Parathyroid adenoma (tissue), 2 donors: ENCODE results near the gene SATB1.

Source experiments
- H2AFZ ChIP-seq: fragments of 300-600 bp; sonication (generic); one replicate; pipeline ENCODE4 v1.7.0; 2017; ENCODE audit warnings: antibody characterized with exemption, mild to moderate bottlenecking
- H3K27ac ChIP-seq: fragments of 300-600 bp; sonication (generic); one replicate; pipeline ENCODE4 v1.7.0; 2017
- H3K27me3 ChIP-seq: fragments of 300-600 bp; sonication (generic); one replicate; pipeline ENCODE4 v1.7.0; 2017; ENCODE audit warnings: low read length; ENCODE audit not compliant: control insufficient read depth, insufficient read depth
- H3K36me3 ChIP-seq: fragments of 300-600 bp; sonication (generic); one replicate; pipeline ENCODE4 v1.7.0; 2017; ENCODE audit warnings: low read length; ENCODE audit not compliant: control insufficient read depth, insufficient read depth
- H3K4me1 ChIP-seq: fragments of 300-600 bp; sonication (generic); one replicate; pipeline ENCODE4 v1.7.0; 2017; ENCODE audit warnings: control low read depth
- H3K4me2 ChIP-seq: fragments of 300-600 bp; sonication (generic); one replicate; pipeline ENCODE4 v1.7.0; 2017; ENCODE audit warnings: low read length
- H3K4me3 ChIP-seq: fragments of 300-600 bp; sonication (generic); one replicate; pipeline ENCODE4 v1.7.0; 2017; ENCODE audit warnings: low read depth, low read length
- H3K79me2 ChIP-seq: fragments of 300-600 bp; sonication (generic); one replicate; pipeline ENCODE4 v1.7.0; 2017; ENCODE audit warnings: control low read depth
- H3K9ac ChIP-seq: fragments of 300-600 bp; sonication (generic); one replicate; pipeline ENCODE4 v1.7.0; 2017; ENCODE audit warnings: mild to moderate bottlenecking
- H3K9me3 ChIP-seq: fragments of 300-600 bp; sonication (generic); one replicate; pipeline ENCODE4 v1.7.0; 2017; ENCODE audit warnings: low read length; ENCODE audit not compliant: control insufficient read depth
- CTCF ChIP-seq: fragments of 300-600 bp; sonication (generic); IDR thresholded peaks from one replicate; pipeline ENCODE4 v1.7.0; 2017; ENCODE audit warnings: antibody characterized with exemption, mild to moderate bottlenecking
- donor health status: primary hyperparathyroidism.

The SATB1 gene

DNA sequence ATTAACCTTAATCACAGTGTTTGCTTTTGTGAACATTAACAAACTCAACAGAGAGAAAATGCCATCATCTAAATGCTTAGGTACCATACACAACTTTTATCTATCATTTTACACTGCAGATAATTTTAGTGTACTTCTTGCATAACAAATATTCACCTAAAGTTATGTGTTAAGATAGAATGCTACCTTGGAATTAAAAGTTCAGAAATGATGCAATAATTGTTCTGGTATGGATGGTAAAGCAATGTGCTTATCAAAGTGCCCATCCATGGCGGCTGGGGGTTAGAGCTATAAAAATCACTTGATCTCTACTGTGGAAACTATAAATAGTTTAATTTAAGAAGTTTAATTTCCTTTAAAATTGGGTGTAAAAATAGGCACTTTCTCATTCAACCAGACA lies 28.7 kb downstream of the SATB1 start:
- Histone ChIP-seq H3K4me1 (peaks cover under 1% of the 10 kb centered on the region), H3K4me2 (no peak overlapping the region), H3K27ac (no peak overlapping the region), H3K9me3 (no peaks in the 10 kb centered on the region), H3K36me3 (no peaks in the 10 kb centered on the region), H3K27me3 (no peaks in the 10 kb centered on the region), H3K79me2 (no peaks in the 10 kb centered on the region), H3K9ac (no peak overlapping the region), H3K4me3 (no peak overlapping the region), H2AFZ (no peak overlapping the region)
- no peak for TF ChIP-seq CTCF

DNA sequence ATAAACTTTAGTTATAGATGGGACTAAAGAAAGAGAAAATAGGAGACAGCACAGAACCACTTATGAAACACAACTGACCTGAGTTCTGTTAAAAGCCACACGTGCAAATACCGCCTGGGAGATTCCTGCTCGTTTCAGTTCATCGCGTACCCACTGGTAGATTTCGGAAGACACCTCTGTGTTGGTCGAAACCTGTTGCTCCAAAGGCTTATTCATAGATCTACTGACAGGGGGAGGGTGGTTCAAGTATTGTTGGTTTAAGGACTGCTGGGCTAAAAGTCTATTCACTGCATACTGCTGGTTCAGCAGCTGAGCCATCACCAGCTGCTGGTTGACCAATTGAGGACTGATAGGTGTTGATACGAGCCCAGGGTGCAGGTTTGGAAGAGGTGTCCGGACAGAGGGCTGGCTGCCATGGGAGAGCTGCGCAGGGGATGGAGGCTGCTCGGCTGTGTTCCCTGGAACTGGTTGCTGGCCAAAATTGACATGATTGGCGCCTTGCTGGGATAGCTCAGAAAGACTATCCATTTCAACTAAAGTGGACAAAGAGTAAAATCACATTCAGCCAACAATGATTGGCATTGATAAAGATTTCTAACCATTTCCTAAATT lies 30.6 kb downstream of the SATB1 start:
- Histone ChIP-seq H3K4me1 (no peaks in the 10 kb centered on the region), H3K4me3 (no peak overlapping the region), H3K36me3 (no peaks in the 10 kb centered on the region), H3K27me3 (no peaks in the 10 kb centered on the region), H3K79me2 (no peaks in the 10 kb centered on the region), H3K9me3 (no peaks in the 10 kb centered on the region), H3K27ac (no peak overlapping the region), H3K9ac (no peak overlapping the region), H3K4me2 (no peak overlapping the region), H2AFZ (no peak overlapping the region)
- no peak for TF ChIP-seq CTCF

DNA sequence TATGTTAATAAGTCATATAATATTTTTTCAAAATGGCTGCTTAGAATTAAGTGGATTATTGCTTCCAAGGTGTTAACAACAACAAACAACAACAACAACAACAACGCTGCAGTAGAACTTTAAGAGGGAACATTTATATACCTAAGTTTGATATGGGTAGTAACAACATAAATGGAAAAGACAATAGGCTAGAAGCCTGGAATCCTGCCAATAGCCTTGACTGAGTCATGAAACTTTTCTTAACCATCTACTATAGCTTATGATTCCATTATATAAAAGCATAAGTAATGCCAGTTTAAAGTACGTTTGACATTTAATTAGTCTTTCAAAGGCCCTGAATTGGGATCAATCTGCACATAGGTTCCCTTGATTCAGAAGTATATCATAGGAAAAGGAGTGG lies 31.2 kb downstream of the SATB1 start:
- Histone ChIP-seq H3K36me3 (no peaks in the 10 kb centered on the region), H3K79me2 (no peaks in the 10 kb centered on the region), H3K4me1 (no peaks in the 10 kb centered on the region), H3K4me2 (no peak overlapping the region), H3K9me3 (no peaks in the 10 kb centered on the region), H3K9ac (no peak overlapping the region), H3K27me3 (no peaks in the 10 kb centered on the region), H3K27ac (no peak overlapping the region), H3K4me3 (no peak overlapping the region), H2AFZ (no peak overlapping the region)
- no peak for TF ChIP-seq CTCF

GRCh38 chr3:18390024-18390660 lies 35.0 kb downstream of the SATB1 start:
- Histone ChIP-seq H3K9ac (no peak overlapping the region), H3K9me3 (no peaks in the 10 kb centered on the region), H3K27me3 (no peaks in the 10 kb centered on the region), H3K4me3 (no peak overlapping the region), H3K4me2 (no peak overlapping the region), H3K36me3 (no peaks in the 10 kb centered on the region), H3K79me2 (no peaks in the 10 kb centered on the region), H2AFZ (no peak overlapping the region), H3K27ac (no peak overlapping the region), H3K4me1 (no peaks in the 10 kb centered on the region)
- no peak for TF ChIP-seq CTCF
